HepG2 (cell line): ENCODE results near the gene GSDME. TPM values are rescaled to one million over a fixed set of nuclear protein-coding genes. Genes with fewer than 3 reads are reported as not detected.
A peak's percentile ranks its signal among the peaks of the same experiment; 100 is the strongest.

ENCODE experiments used
- CTCF ChIP-seq: sonication (generic); formaldehyde crosslinking; IDR thresholded peaks from 2 replicates; pipeline ENCODE4 v1.5.0; 2020; ENCODE audit warnings: mild to moderate bottlenecking, missing genetic modification reagents, moderate library complexity
- ELF1 ChIP-seq: sonication (generic); formaldehyde crosslinking; IDR thresholded peaks from 2 replicates; pipeline ENCODE4 v1.4.0; 2020; ENCODE audit warnings: missing genetic modification reagents
- FIP1L1 ChIP-seq: fragments of 200-400 bp; formaldehyde crosslinking; IDR thresholded peaks from 2 replicates; pipeline ENCODE4 v1.6.1; 2018; ENCODE audit warnings: low read depth, mild to moderate bottlenecking, low read length, moderate library complexity, borderline replicate concordance; ENCODE audit not compliant: insufficient read depth
- MIER3 ChIP-seq: IDR thresholded peaks from 2 replicates; pipeline ENCODE4 v1.6.1; 2016; ENCODE audit warnings: missing compliant biosample characterization, borderline replicate concordance
- MZF1 ChIP-seq: sonication (generic); formaldehyde crosslinking; IDR thresholded peaks from 2 replicates; pipeline ENCODE4 v1.8.1; 2023; ENCODE audit warnings: mild to moderate bottlenecking, missing genetic modification reagents, borderline replicate concordance
- NCOA5 ChIP-seq: sonication (generic); formaldehyde crosslinking; IDR thresholded peaks from 2 replicates; pipeline ENCODE4 v1.4.0; 2020; ENCODE audit warnings: missing genetic modification reagents
- SAP130 ChIP-seq: IDR thresholded peaks from 2 replicates; pipeline ENCODE4 v1.6.1; 2016; ENCODE audit warnings: low read depth
- SMAD9 ChIP-seq: sonication (generic); formaldehyde crosslinking; IDR thresholded peaks from 2 replicates; pipeline ENCODE4 v1.5.1; 2020; ENCODE audit warnings: mild to moderate bottlenecking, missing genetic modification reagents
- TBP ChIP-seq: sonication (generic); formaldehyde crosslinking; IDR thresholded peaks from 2 replicates; pipeline ENCODE4 v1.5.0; 2020; ENCODE audit warnings: missing genetic modification reagents
- ZBED4 ChIP-seq: sonication (generic); formaldehyde crosslinking; IDR thresholded peaks from 2 replicates; pipeline ENCODE4 v1.4.0; 2020; ENCODE audit warnings: missing genetic modification reagents, borderline replicate concordance
- ZBTB14 ChIP-seq: sonication (generic); formaldehyde crosslinking; IDR thresholded peaks from 2 replicates; pipeline ENCODE4 v1.4.0; 2020; ENCODE audit warnings: missing genetic modification reagents
- ZNF362 ChIP-seq: sonication (generic); formaldehyde crosslinking; IDR thresholded peaks from 2 replicates; pipeline ENCODE4 v1.4.0; 2020; ENCODE audit warnings: missing genetic modification reagents, mild to moderate bottlenecking, borderline replicate concordance
- ZNF414 ChIP-seq: sonication (generic); formaldehyde crosslinking; IDR thresholded peaks from 2 replicates; pipeline ENCODE4 v1.5.0; 2020; ENCODE audit warnings: missing genetic modification reagents
- ZNF547 ChIP-seq: sonication (generic); formaldehyde crosslinking; IDR thresholded peaks from 2 replicates; pipeline ENCODE4 v1.5.1; 2020; ENCODE audit warnings: mild to moderate bottlenecking, missing genetic modification reagents
- ZNF558 ChIP-seq: sonication (generic); formaldehyde crosslinking; IDR thresholded peaks from 2 replicates; pipeline ENCODE4 v1.9.0; 2022; ENCODE audit warnings: mild to moderate bottlenecking, missing genetic modification reagents, borderline replicate concordance
- ZNF615 ChIP-seq: sonication (generic); formaldehyde crosslinking; IDR thresholded peaks from 2 replicates; pipeline ENCODE4 v1.5.0; 2020; ENCODE audit warnings: mild to moderate bottlenecking, missing genetic modification reagents, borderline replicate concordance
- ZNF746 ChIP-seq: sonication (generic); formaldehyde crosslinking; IDR thresholded peaks from 2 replicates; pipeline ENCODE4 v1.8.0; 2022; ENCODE audit warnings: mild to moderate bottlenecking, missing genetic modification reagents
- polyA plus RNA-seq, 8 experiments: library from polyadenylated mRNA; depleted of rRNA in 3 of 8; stranded (reverse) in 7 of 8; unstranded in 1 of 8; fragments of >200 nt; fragmentation: Illumina TruSeq in 4 of 8; extraction: Trizol in 4 of 8; gene quantifications; 2 replicates each; pipeline versions ENCODE4 v1.2.1 to v1.2.3, GENCODE V29; 2011 to 2016; ENCODE audit warnings: low read depth in 4 of 8, missing spikeins in 1 of 8, mixed read lengths in 1 of 8; ENCODE audit not compliant: insufficient read depth in 1 of 8
- total RNA-seq, 5 experiments: library from RNA; depleted of rRNA; stranded (reverse); fragments of >200 nt; fragmentation: Illumina TruSeq; extraction: Trizol; gene quantifications; 2 replicates each; pipeline ENCODE4 v1.2.3, GENCODE V29; 2016; ENCODE audit warnings: low read depth in 1 of 5
- TF ChIP-seq, protein P1 (sequence below): IDR thresholded peaks from 2 replicates; pipeline ENCODE4 v1.6.1; 2016; ENCODE audit warnings: missing biosample characterization, missing genetic modification reagents, low read depth

The GSDME gene
- total and polyA plus RNA-seq, 2 of the 13 experiments (the other 11 are each of a cell fraction or from before 2014, with no cell fraction given) = 19.2 to 28.2 TPM

GRCh38 chr7:24757353-24758275 is at the start of gene GSDME (continued):
- peak; percentile 47; the same call in 1 of the 2 replicates for TF ChIP-seq ZBED4 (CRISPR knock-in tag)
- TF ChIP-seq MIER3 (CRISPR knock-in tag) = no peak
- TF ChIP-seq ELF1 (CRISPR knock-in tag) = no peak
- TF ChIP-seq ZNF362 (CRISPR knock-in tag) = no peak; the same call in 1 of the 2 replicates
- TF ChIP-seq SAP130 (CRISPR knock-in tag) = peak; percentile 20
- no peak for TF ChIP-seq NCOA5
- no peak for TF ChIP-seq ZNF558 (CRISPR knock-in tag)
- no peak for TF ChIP-seq ZBTB14 (CRISPR knock-in tag)
- no peak for TF ChIP-seq MZF1 (CRISPR knock-in tag)
- TF ChIP-seq ZNF615 (CRISPR knock-in tag) = 0 out of 2 replicates have a peak, but pooled peaks have one; percentile 33
- no peak for TF ChIP-seq SMAD9 (CRISPR knock-in tag)
- peak; percentile 21; the same call in 1 of the 2 replicates for TF ChIP-seq CTCF (CRISPR knock-in tag)
- TF ChIP-seq TBP (CRISPR knock-in tag) = no peak
- no peak for TF ChIP-seq ZNF414 (CRISPR knock-in tag)
- peak; percentile 90 for TF ChIP-seq ZNF746 (CRISPR knock-in tag)
- TF ChIP-seq, protein P1, sequence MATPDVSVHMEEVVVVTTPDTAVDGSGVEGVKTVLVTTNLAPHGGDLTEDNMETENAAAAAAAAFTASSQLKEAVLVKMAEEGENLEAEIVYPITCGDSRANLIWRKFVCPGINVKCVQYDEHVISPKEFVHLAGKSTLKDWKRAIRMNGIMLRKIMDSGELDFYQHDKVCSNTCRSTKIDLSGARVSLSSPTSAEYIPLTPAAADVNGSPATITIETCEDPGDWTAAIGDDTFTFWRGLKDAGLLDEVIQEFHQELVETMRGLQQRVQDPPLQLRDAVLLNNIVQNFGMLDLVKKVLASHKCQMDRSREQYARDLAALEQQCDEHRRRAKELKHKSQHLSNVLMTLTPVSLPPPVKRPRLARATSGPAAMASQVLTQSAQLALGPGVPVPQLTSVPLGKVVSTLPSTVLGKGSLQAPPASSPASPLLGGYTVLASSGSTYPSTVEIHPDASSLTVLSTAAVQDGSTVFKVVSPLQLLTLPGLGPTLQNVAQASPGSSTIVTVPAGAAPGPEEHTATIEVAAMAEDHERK = no peak
- TF ChIP-seq FIP1L1 = no peak
- no peak for TF ChIP-seq ZNF547 (CRISPR knock-in tag)
